ENCODE measurements around the gene TERB1.

Gene TERB1

DNA sequence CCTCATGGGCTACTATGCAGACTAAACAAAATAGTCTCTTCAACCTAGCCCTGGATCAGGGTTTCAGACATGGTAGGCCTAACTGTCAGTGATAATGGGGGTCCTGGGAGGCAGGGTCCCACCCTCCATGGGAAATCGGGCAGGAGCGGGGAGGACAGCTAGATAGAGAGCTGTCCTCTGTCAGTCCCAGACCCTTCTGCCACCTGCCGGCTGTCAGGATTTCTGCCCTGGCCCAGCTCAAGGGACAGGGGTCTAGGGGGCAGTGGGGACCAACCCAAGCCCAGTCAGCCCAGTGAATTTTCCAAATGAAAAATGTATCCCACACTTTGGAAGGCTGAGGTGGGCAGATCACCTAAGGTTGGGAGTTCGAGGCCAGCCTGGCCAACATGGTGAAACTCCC is 48.2 kb upstream of the TERB1 start:
- no peak overlapping the region for H3K27ac ChIP-seq (ENCODE audit: extremely low read depth, low read depth, low read length)
- H3K4me1 ChIP-seq (ENCODE audit: control insufficient read depth, insufficient read depth, low read length), result no peaks in the 10 kb centered on the region
- TF ChIP-seq ZNF16 (tag by site-specific recombination; IDR thresholded peaks at IDR 0.05; ENCODE audit: low read depth) (no peak), ZNF2 (tag by site-specific recombination; IDR thresholded peaks at IDR 0.05) (no peak), ZNF132 (tag by site-specific recombination; IDR thresholded peaks at IDR 0.05; ENCODE audit: borderline replicate concordance) (no peak)
- TF ChIP-seq, protein P1, sequence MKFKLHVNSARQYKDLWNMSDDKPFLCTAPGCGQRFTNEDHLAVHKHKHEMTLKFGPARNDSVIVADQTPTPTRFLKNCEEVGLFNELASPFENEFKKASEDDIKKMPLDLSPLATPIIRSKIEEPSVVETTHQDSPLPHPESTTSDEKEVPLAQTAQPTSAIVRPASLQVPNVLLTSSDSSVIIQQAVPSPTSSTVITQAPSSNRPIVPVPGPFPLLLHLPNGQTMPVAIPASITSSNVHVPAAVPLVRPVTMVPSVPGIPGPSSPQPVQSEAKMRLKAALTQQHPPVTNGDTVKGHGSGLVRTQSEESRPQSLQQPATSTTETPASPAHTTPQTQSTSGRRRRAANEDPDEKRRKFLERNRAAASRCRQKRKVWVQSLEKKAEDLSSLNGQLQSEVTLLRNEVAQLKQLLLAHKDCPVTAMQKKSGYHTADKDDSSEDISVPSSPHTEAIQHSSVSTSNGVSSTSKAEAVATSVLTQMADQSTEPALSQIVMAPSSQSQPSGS (tag by site-specific recombination; IDR thresholded peaks at IDR 0.05; ENCODE audit: low read depth), result no peak
- TF ChIP-seq, protein P2, sequence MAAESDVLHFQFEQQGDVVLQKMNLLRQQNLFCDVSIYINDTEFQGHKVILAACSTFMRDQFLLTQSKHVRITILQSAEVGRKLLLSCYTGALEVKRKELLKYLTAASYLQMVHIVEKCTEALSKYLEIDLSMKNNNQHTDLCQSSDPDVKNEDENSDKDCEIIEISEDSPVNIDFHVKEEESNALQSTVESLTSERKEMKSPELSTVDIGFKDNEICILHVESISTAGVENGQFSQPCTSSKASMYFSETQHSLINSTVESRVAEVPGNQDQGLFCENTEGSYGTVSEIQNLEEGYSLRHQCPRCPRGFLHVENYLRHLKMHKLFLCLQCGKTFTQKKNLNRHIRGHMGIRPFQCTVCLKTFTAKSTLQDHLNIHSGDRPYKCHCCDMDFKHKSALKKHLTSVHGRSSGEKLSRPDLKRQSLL (tag by site-specific recombination; IDR thresholded peaks at IDR 0.05), result no peak
- TF ChIP-seq, protein P3, sequence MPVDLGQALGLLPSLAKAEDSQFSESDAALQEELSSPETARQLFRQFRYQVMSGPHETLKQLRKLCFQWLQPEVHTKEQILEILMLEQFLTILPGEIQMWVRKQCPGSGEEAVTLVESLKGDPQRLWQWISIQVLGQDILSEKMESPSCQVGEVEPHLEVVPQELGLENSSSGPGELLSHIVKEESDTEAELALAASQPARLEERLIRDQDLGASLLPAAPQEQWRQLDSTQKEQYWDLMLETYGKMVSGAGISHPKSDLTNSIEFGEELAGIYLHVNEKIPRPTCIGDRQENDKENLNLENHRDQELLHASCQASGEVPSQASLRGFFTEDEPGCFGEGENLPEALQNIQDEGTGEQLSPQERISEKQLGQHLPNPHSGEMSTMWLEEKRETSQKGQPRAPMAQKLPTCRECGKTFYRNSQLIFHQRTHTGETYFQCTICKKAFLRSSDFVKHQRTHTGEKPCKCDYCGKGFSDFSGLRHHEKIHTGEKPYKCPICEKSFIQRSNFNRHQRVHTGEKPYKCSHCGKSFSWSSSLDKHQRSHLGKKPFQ (tag by site-specific recombination; IDR thresholded peaks at IDR 0.05), result no peak
- H3K4me3 ChIP-seq (ENCODE audit: low read depth, low read length), result no peak overlapping the region
- no peaks in the 10 kb centered on the region for H3K36me3 ChIP-seq (ENCODE audit: control insufficient read depth in 2 of 2, insufficient read depth in 1 of 2, low read length in 2 of 2)
- no peaks in the 10 kb centered on the region for H3K9me3 ChIP-seq (ENCODE audit: control insufficient read depth, insufficient read depth, low read depth, low read length)
- ChIA-PET POLR2A (interaction anchor here (0.7 to 0.9 kb wide), 3 partner anchors 8 to 41 kb away, joined by 4 to 6 read pairs (median 6); partner anchors contain the start of gene NAE1), CTCF (interaction anchor here (0.9 to 6.3 kb wide), 5 partner anchors 12 to 241 kb away, joined by 3 to 42 read pairs (median 4); partner anchors contain the start of gene NAE1)

DNA sequence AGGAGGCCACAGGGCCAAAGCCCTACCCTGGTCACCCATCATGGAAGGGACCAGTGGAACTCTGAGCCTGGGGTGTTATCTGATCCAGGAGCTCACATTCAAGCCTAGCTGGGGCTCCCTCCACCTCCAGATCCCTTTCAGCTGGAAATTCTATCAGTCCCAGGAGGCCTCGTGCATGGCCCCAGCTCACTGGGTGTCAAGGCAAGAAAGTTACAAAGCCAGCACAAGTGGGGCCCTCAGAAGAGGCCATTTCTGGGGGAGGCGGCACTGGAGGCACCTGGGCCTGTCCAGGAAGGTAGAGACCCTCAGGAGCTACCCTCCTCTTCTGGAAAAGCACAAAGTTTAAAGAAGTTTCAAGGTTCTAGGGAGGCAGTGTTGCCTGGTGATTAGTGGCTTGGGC is 47.6 kb upstream of the TERB1 start:
- Histone ChIP-seq H3K4me3 (ENCODE audit: low read depth, low read length) (no peak overlapping the region), H3K27ac (ENCODE audit: extremely low read depth, low read depth, low read length) (no peak overlapping the region), H3K4me1 (ENCODE audit: control insufficient read depth, insufficient read depth, low read length) (no peaks in the 10 kb centered on the region), H3K36me3 (ENCODE audit: control insufficient read depth in 2 of 2, insufficient read depth in 1 of 2, low read length in 2 of 2) (no peaks in the 10 kb centered on the region), H3K9me3 (ENCODE audit: control insufficient read depth, insufficient read depth, low read depth, low read length) (no peaks in the 10 kb centered on the region)
- ChIA-PET POLR2A (interaction anchor here (0.9 kb wide), 1 partner anchor 18 kb away, joined by 4 read pairs; the partner anchor contains the start of gene NAE1), CTCF (interaction anchor here (0.9 to 6.3 kb wide), 6 partner anchors 12 to 241 kb away, joined by 3 to 42 read pairs (median 4); partner anchors contain the start of gene NAE1)
- TF ChIP-seq, protein P4, sequence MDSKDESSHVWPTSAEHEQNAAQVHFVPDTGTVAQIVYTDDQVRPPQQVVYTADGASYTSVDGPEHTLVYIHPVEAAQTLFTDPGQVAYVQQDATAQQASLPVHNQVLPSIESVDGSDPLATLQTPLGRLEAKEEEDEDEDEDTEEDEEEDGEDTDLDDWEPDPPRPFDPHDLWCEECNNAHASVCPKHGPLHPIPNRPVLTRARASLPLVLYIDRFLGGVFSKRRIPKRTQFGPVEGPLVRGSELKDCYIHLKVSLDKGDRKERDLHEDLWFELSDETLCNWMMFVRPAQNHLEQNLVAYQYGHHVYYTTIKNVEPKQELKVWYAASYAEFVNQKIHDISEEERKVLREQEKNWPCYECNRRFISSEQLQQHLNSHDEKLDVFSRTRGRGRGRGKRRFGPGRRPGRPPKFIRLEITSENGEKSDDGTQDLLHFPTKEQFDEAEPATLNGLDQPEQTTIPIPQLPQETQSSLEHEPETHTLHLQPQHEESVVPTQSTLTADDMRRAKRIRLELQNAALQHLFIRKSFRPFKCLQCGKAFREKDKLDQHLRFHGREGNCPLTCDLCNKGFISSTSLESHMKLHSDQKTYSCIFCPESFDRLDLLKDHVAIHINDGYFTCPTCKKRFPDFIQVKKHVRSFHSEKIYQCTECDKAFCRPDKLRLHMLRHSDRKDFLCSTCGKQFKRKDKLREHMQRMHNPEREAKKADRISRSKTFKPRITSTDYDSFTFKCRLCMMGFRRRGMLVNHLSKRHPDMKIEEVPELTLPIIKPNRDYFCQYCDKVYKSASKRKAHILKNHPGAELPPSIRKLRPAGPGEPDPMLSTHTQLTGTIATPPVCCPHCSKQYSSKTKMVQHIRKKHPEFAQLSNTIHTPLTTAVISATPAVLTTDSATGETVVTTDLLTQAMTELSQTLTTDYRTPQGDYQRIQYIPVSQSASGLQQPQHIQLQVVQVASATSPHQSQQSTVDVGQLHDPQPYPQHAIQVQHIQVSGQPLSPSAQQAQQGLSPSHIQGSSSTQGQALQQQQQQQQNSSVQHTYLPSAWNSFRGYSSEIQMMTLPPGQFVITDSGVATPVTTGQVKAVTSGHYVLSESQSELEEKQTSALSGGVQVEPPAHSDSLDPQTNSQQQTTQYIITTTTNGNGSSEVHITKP (tag by site-specific recombination; IDR thresholded peaks at IDR 0.05), result 0 out of 2 replicates have a peak, but pooled peaks have one; percentile 16
- no peak for TF ChIP-seq ZNF664 (tag by site-specific recombination; IDR thresholded peaks at IDR 0.05)

DNA sequence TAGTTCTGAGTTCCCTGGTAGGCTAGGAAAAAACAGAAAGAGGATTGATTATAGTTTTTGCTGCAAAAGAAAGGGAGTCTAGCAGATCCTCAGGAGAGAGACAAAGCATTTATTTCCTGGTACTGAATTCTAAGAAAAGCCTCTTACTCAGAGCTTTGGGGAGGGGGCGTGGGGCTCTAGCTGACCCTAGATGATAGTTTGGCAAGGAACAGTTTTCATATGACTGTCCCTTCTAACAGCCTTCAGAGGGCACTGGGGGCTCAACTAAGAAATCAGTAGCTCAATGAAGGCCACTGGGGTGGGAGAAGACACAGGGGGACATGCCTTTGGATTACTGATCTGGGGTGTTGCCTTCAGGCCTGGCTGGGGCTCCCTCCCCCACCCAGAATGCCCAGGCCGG is 46.8 kb upstream of the TERB1 start:
- CTCF ChIA-PET, result interaction anchor here (0.6 to 6.3 kb wide), 5 partner anchors 17 to 92 kb away, joined by 3 to 42 read pairs (median 3); partner anchors contain the start of gene NAE1
- no peak for TF ChIP-seq ZNF792 (tag by site-specific recombination; IDR thresholded peaks at IDR 0.05)
- no peak for TF ChIP-seq EGR2 (tag by site-specific recombination; IDR thresholded peaks at IDR 0.05; ENCODE audit: low read depth)
- no peak for TF ChIP-seq ZNF596 (tag by site-specific recombination; IDR thresholded peaks at IDR 0.05)
- TF ChIP-seq, protein P5, sequence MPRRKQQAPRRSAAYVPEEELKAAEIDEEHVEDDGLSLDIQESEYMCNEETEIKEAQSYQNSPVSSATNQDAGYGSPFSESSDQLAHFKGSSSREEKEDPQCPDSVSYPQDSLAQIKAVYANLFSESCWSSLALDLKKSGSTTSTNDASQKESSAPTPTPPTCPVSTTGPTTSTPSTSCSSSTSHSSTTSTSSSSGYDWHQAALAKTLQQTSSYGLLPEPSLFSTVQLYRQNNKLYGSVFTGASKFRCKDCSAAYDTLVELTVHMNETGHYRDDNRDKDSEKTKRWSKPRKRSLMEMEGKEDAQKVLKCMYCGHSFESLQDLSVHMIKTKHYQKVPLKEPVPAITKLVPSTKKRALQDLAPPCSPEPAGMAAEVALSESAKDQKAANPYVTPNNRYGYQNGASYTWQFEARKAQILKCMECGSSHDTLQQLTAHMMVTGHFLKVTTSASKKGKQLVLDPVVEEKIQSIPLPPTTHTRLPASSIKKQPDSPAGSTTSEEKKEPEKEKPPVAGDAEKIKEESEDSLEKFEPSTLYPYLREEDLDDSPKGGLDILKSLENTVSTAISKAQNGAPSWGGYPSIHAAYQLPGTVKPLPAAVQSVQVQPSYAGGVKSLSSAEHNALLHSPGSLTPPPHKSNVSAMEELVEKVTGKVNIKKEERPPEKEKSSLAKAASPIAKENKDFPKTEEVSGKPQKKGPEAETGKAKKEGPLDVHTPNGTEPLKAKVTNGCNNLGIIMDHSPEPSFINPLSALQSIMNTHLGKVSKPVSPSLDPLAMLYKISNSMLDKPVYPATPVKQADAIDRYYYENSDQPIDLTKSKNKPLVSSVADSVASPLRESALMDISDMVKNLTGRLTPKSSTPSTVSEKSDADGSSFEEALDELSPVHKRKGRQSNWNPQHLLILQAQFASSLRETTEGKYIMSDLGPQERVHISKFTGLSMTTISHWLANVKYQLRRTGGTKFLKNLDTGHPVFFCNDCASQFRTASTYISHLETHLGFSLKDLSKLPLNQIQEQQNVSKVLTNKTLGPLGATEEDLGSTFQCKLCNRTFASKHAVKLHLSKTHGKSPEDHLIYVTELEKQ (tag by site-specific recombination; IDR thresholded peaks at IDR 0.05; ENCODE audit: borderline replicate concordance), result no peak
- no peak for TF ChIP-seq ZSCAN30 (tag by site-specific recombination; IDR thresholded peaks at IDR 0.05)
- no peak for TF ChIP-seq ZNF292 (tag by site-specific recombination; IDR thresholded peaks at IDR 0.05; ENCODE audit: borderline replicate concordance, low read depth)
- Histone ChIP-seq H3K4me3 (ENCODE audit: low read depth, low read length) (no peak overlapping the region), H3K9me3 (ENCODE audit: control insufficient read depth, insufficient read depth, low read depth, low read length) (no peaks in the 10 kb centered on the region), H3K36me3 (ENCODE audit: control insufficient read depth in 2 of 2, insufficient read depth in 1 of 2, low read length in 2 of 2) (no peaks in the 10 kb centered on the region), H3K4me1 (ENCODE audit: control insufficient read depth, insufficient read depth, low read length) (no peaks in the 10 kb centered on the region), H3K27ac (ENCODE audit: extremely low read depth, low read depth, low read length) (no peak overlapping the region)
- POLR2A ChIA-PET, result interaction anchor here (1.7 kb wide), 1 partner anchor 17 kb away, joined by 4 read pairs; the partner anchor contains the start of gene NAE1

All from HEK293 (cell line).